ENCODE data around the gene USP43.

USP43 gene

DNA sequence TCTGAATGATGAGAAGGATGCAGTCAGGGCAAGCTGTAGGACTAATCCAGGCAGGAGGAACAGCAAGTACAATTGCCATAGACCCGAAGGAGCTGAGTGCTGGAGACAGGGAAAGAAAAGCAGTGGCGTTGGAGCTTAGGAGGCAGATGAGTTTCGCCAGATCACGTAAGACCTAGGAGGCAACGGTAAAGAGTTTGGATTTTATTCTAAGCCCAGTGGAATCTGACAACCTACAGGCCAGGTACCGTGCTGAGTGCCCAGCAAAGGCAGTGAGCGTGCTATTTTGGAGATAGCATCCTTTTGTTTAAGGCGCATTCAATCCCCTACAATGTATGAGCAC is 1.2 kb downstream of the USP43 start:
- H3K9ac ChIP-seq (ENCODE audit: low read length): no peak overlapping the region
- H3K36me3 ChIP-seq (replicated peaks; ENCODE audit: low read depth, low read length): no peaks in the 10 kb centered on the region
- H3K27me3 ChIP-seq (ENCODE audit: low read depth, low read length): no peaks in the 10 kb centered on the region
- H3K27ac ChIP-seq (ENCODE audit: low read length): no peak overlapping the region
- H3K4me1 ChIP-seq (ENCODE audit: low read length): no peaks in the 10 kb centered on the region
- no peak overlapping the region for H3K4me2 ChIP-seq (ENCODE audit: low read length)
- H2AFZ ChIP-seq (ENCODE audit: low read depth, low read length): no peak overlapping the region
- H3K9me3 ChIP-seq (ENCODE audit: insufficient read depth, low read length): no peaks in the 10 kb centered on the region
- no peak for TF ChIP-seq EZH2phosphoT487 (IDR thresholded peaks at IDR 0.05; ENCODE audit: low read depth)
- TF ChIP-seq, protein P1, sequence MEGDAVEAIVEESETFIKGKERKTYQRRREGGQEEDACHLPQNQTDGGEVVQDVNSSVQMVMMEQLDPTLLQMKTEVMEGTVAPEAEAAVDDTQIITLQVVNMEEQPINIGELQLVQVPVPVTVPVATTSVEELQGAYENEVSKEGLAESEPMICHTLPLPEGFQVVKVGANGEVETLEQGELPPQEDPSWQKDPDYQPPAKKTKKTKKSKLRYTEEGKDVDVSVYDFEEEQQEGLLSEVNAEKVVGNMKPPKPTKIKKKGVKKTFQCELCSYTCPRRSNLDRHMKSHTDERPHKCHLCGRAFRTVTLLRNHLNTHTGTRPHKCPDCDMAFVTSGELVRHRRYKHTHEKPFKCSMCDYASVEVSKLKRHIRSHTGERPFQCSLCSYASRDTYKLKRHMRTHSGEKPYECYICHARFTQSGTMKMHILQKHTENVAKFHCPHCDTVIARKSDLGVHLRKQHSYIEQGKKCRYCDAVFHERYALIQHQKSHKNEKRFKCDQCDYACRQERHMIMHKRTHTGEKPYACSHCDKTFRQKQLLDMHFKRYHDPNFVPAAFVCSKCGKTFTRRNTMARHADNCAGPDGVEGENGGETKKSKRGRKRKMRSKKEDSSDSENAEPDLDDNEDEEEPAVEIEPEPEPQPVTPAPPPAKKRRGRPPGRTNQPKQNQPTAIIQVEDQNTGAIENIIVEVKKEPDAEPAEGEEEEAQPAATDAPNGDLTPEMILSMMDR (IDR thresholded peaks at IDR 0.05; ENCODE audit: low read depth, low read length): no peak
- H4K20me1 ChIP-seq (ENCODE audit: insufficient read depth, low read length): no peaks in the 10 kb centered on the region
- no peak overlapping the region for H3K4me3 ChIP-seq (ENCODE audit: low read length)
- H3K79me2 ChIP-seq (ENCODE audit: low read length): no peaks in the 10 kb centered on the region

DNA sequence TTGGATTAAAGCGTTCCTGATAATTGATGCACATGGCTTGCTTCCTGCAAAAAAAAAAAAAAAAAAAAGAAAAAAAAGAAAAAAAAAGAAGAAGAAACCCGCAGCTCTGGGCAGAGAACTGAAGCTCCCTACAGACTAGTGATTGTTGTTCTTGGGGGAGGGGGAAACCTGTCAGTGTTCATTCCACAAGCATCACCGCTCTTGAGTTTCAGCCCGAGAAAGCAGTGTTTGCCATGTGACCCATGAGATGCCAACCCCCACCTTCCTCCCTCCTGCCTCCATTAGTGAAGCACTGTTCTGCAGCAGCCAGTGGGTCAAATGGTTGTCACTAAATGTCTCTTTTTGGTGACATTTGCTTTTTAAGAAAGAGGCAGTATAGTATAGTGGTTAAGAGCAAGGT is 1.7 kb downstream of the USP43 start:
- Histone ChIP-seq H3K4me1 (ENCODE audit: low read length) (no peaks in the 10 kb centered on the region), H3K79me2 (ENCODE audit: low read length) (no peaks in the 10 kb centered on the region), H3K4me2 (ENCODE audit: low read length) (no peak overlapping the region), H2AFZ (ENCODE audit: low read depth, low read length) (no peak overlapping the region), H3K9ac (ENCODE audit: low read length) (no peak overlapping the region), H3K27me3 (ENCODE audit: low read depth, low read length) (no peaks in the 10 kb centered on the region), H3K36me3 (replicated peaks; ENCODE audit: low read depth, low read length) (no peaks in the 10 kb centered on the region), H3K9me3 (ENCODE audit: insufficient read depth, low read length) (no peaks in the 10 kb centered on the region), H3K4me3 (ENCODE audit: low read length) (no peak overlapping the region), H3K27ac (ENCODE audit: low read length) (no peak overlapping the region), H4K20me1 (ENCODE audit: insufficient read depth, low read length) (no peaks in the 10 kb centered on the region)
- TF ChIP-seq, protein P1 (IDR thresholded peaks at IDR 0.05; ENCODE audit: low read depth, low read length): no peak

GRCh38 chr17:9648521-9649110 is 3.3 kb downstream of the USP43 start:
- Histone ChIP-seq H3K9me3 (ENCODE audit: insufficient read depth, low read length) (no peaks in the 10 kb centered on the region), H3K4me2 (ENCODE audit: low read length) (no peak overlapping the region), H3K4me1 (ENCODE audit: low read length) (no peaks in the 10 kb centered on the region), H2AFZ (ENCODE audit: low read depth, low read length) (no peak overlapping the region), H3K27me3 (ENCODE audit: low read depth, low read length) (no peaks in the 10 kb centered on the region), H3K79me2 (ENCODE audit: low read length) (no peaks in the 10 kb centered on the region), H4K20me1 (ENCODE audit: insufficient read depth, low read length) (no peaks in the 10 kb centered on the region), H3K36me3 (replicated peaks; ENCODE audit: low read depth, low read length) (no peaks in the 10 kb centered on the region), H3K9ac (ENCODE audit: low read length) (no peak overlapping the region), H3K4me3 (ENCODE audit: low read length) (no peak overlapping the region), H3K27ac (ENCODE audit: low read length) (no peak overlapping the region)
- TF ChIP-seq, protein P1 (IDR thresholded peaks at IDR 0.05; ENCODE audit: low read depth, low read length): no peak
- TF ChIP-seq EZH2phosphoT487 (IDR thresholded peaks at IDR 0.05; ENCODE audit: low read depth): no peak

GRCh38 chr17:9658593-9659211 is 13.4 kb downstream of the USP43 start:
- Histone ChIP-seq H2AFZ (ENCODE audit: low read depth, low read length) (no peak overlapping the region), H3K9me3 (ENCODE audit: insufficient read depth, low read length) (no peaks in the 10 kb centered on the region), H3K36me3 (replicated peaks; ENCODE audit: low read depth, low read length) (no peaks in the 10 kb centered on the region), H3K27ac (ENCODE audit: low read length) (no peak overlapping the region), H4K20me1 (ENCODE audit: insufficient read depth, low read length) (no peaks in the 10 kb centered on the region), H3K4me1 (ENCODE audit: low read length) (no peaks in the 10 kb centered on the region), H3K27me3 (ENCODE audit: low read depth, low read length) (no peaks in the 10 kb centered on the region), H3K9ac (ENCODE audit: low read length) (no peak overlapping the region), H3K79me2 (ENCODE audit: low read length) (no peaks in the 10 kb centered on the region), H3K4me3 (ENCODE audit: low read length) (no peak overlapping the region), H3K4me2 (ENCODE audit: low read length) (no peak overlapping the region)
- TF ChIP-seq, protein P1 (IDR thresholded peaks at IDR 0.05; ENCODE audit: low read depth, low read length): no peak
- TF ChIP-seq EZH2phosphoT487 (IDR thresholded peaks at IDR 0.05; ENCODE audit: low read depth): no peak

All from OCI-LY3 (cell line).